Activated effector memory CD4-positive, alpha-beta T cell treated with Interleukin-2 at 50 U/mL for 16 hours (primary cell): Measurements from ENCODE around the gene TTC7B.

Source experiments
- DNase-seq: peaks from one replicate; pipeline ENCODE4 v3.0.0-alpha.2; 2020

Gene TTC7B

GRCh38 chr14:90571149-90571947 lies 244.9 kb downstream of the TTC7B start:
- no peak for DNase-seq

DNA sequence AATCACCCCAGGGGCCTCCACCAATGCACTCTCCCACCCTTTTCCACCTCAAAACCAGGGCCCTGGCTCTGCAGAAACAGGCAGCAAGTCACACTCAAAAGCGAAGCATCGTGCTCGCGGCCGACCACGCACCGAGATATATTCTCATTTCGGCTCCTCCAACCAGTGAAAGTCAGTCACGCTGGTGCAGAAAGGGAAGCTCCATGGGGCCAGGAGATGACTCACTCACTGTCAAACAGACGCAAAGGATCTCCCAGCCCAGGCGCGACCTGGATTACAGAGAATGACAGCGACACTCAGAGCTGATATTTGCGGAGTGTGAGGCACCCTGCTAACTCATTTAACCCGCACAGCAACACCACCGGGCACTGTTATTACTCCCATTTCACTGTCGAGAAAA lies 245.8 kb downstream of the TTC7B start:
- DNase-seq: no peak

- DNase-seq: no peak
Observed at GRCh38 chr14:90569606-90570387, 246.4 kb downstream of the TTC7B start.

- DNase-seq: no peak
Observed at GRCh38 chr14:90569201-90569600, 247.0 kb downstream of the TTC7B start.

DNA sequence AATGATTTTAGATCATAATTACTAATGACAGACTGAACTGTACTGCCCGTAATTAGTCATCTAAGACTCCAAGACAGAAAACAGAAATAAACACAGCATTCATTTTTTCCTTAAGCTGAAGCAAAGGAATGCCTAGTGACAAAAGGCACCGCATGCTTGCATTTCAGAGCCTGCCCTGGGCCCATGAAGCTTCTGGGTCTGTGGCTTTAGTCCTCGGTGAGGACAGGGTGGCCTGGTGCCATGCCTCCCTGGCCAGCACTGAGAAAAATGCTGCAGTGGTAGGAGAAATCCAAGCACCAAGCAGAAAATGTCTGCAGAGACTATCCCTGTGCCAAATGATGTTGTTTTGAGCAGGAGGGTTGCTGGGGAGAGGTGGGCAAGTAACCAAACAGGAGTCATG lies 247.8 kb downstream of the TTC7B start:
- DNase-seq: no peak

DNA sequence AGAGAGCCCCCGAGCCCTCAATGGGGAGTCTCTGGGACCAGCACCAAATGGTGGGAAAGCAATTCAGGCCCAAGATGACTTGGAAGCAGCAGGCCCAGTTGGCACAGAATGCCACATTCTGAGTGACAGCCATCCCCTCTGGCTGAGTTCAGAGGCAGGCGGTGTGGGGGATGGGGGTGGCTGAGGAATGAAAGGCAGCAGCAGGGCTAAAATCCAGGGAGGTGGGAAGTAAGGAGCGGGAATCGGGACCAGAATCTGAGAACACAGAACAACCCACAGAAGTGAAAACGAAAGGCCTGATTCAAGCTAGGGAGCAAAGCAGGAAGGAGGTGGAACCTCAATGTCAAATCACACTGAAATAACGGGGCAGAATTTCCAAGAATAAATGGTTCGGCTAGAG lies 248.2 kb downstream of the TTC7B start:
- DNase-seq: no peak

DNA sequence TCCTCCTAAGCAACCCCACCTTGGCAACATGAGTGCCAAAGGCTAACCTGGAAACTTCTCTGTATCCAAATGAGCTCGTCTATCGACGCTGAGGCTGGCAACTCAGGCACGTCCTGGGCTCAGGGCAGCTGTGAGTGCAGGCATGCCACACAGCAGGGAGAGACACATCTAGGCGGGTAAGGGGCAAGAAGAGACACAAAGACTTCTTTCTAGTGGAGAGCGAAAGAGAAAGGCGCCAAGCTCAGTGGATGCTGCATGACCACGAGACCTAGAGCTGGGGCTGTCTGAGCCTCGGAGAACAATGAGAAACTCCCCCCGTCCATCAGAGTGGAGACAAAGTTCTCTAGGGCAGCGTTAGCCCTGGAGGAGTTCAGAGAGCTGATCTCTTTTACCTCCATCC lies 249.0 kb downstream of the TTC7B start:
- DNase-seq: no peak

GRCh38 chr14:90566481-90566880 lies 249.7 kb downstream of the TTC7B start:
- no peak for DNase-seq

DNA sequence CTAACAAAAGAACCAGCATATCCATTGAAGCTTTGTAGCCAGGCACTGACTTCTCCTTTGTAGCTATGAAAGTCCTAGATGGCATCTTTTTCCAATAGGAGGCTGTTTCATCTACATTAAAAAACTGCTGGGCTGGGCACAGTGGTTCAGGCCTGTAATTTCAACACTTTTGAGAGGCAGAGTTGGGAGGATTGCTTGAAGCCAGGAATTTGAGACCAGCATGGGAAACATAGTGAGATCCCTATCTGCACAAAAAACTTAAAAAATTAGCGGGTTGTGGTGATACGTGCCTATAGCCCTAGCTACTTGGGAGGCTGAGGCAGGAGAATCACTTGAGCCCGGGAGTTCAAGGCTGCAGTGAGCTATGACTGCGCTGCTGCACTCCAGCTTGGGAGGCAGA lies 251.7 kb downstream of the TTC7B start:
- no peak for DNase-seq

DNA sequence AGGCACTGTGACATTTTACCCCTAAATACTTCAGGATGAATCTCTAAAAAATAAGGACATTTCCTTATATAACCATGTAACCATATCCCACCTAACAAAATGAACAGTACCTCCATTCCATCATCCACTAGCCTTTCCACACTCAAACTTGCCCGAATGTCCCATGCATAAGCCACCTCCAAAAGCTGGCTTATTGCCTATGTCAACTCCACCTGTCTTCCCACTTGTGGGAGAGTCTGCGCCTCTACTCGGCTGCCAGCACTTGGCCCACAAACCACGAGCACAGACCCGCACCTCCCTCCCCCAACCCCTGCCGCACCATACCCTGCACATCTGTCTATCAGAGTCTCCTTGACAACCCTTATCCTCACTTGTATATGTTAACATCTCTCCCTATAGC lies 253.6 kb downstream of the TTC7B start:
- no peak for DNase-seq

GRCh38 chr14:90561920-90562319 lies 254.3 kb downstream of the TTC7B start:
- no peak for DNase-seq

- DNase-seq: no peak
Observed at GRCh38 chr14:90560991-90561390, 255.2 kb downstream of the TTC7B start.

- DNase-seq: no peak
Observed at GRCh38 chr14:90560558-90560957, 255.7 kb downstream of the TTC7B start.

DNA sequence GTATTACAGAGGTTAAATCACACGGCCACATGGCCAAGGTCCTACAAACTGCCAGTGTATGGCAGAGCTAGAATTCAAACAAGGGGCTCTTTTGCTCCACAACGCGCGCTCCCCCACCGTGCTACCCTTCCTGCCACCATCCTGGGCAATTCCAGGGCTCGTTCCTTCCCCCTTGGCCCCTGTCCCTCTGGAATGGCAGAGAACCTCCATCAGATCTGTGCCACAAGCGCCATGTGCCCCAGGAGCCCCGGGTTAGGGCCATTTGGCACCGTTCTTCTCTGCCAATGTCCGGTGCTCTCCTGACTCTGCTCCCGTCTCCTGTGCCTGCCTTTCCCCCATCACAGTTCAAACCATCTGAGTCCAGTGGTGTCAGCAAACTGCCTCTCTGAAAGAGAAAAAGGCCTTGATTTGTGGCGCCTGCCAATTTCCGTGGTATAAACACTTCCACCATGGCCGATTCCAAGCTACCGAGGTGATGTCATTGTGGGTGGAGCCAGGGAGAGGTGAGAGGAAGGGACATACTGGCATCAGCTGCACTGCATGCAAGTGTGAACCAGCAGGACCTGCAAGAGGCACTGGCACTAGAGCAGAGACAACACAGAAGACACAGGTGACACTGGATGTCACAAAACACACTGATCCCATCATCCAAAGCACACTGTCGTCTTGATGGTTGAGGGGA lies 256.3 kb downstream of the TTC7B start:
- DNase-seq: no peak

GRCh38 chr14:90558983-90559590 lies 257.1 kb downstream of the TTC7B start:
- DNase-seq: no peak

DNA sequence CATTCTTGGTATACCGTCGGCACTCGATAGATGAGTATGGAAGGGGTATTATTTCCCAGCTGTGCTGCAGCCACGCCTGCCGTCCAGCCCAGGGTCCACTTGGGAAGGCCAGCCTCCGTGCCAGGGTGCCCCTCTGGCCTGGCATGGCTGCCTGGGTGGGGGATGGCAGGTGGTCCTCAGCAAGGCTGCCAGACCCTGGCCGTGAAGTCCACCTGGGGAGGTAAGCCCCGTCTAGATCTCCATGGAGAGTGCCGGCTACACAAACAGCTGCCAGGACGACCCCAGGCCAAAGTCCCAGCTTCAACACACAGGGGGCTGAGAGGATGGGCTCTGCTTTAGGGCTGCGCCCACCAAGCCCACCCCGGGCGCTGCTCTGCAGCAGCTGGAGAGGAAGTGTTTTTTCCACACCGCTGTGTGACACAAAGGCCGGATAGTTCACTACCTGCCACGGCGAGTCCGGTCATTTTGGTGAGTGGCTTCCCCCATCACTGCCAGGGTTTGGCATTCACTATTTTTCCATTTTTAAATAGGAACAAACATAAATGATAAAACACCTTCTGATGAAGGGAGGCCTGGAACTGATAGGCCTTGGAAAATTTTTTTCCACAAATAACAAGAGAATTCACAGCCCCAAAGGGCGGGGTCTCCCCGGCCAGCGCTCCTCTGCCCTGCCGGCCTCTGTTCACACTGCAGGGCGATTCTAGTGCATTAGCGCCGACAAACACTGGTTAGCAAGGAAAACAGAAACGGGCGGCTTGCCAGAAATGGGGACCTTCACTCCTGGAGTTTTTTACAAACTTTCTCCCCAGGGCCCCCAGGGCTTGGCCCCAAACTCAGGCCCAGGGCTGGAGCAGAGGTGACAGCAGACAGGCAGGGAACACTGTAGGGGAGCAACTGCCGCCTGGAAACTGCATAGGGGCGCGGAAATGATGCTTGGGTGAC lies 257.9 kb downstream of the TTC7B start:
- DNase-seq: no peak

DNA sequence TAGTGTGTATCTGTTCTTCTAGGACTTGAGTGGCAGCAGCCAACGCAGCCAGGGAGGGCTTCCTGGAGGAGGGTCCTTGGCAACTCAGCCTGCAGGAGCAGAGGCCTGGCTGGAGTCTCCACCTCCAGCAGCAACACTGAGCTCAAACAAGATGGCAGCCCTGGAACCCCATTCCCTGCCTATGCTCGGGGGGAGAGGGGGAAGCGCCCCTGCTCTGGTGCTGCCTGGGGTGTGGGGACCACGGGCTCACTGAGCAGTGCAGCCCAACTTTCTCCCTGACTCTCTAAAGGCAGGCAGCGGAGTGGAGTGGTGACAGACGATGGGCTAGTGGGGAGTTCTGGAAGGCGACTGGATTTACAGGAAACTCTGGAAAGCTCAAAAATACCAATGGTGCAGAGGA lies 258.7 kb downstream of the TTC7B start:
- DNase-seq: no peak

DNA sequence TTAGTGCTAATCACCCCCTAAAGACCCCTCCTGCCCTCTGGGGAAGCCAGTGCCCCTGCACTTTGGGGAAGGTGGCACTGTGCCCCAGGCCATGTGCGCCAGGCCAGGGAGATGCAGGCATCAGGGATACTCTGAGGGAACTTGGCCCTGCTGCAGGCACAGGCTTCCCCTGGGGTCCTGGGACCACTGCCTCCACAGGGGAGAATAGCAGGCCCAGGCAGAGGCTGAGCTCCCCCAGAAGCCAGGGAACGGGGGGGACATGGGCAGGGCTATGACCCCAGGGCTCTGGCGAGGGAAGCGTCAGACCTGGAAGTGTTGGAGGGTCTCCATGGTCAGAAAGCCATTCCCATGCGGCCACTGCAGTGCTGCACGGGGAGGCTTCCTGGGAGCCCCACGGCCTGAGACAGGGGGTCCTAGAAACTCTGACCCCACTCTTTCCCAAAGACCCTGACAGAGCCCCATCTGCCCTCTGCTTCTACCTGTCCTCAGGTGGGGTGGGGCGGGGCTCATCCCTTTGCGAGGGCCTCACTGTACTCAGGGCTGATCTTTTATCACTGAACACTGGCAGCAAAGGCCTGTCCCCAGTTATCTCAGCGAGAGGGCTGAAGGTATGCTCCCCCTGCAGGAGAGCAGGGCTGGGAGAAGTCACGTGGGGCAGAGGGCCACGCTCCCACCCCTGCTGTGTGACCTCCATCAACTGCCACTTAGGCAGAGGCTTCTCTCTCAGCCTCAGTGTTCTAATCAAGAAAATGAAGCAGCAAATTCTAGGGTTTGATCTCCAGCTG lies 259.4 kb downstream of the TTC7B start:
- no peak for DNase-seq

DNA sequence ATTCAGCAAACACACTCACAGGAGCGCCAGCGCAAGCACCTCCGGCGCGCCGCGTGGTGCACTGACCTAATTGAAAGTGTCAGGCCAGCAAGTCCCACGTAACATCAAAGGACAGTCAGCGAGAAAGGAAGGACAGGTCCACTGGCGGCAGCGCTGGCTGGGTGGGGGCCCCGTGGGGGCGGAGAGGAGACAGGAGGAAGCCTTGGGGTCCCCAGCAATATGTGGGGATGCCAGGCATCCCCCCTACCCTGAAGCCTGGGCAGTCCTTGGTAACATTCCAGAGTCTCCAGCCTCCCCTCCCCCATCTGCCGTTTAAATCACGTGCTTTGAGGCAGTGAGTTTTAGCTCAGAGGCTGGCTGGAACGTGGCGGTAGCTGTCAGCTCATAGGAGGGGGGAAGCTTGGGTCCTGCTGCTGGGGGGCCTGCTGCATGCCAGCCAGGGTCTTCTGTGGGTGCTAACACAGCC lies 260.2 kb downstream of the TTC7B start:
- DNase-seq: no peak

GRCh38 chr14:90555126-90556011 lies 260.9 kb downstream of the TTC7B start:
- DNase-seq: no peak
